ENCODE measurements around the gene FBXL19. TPM values are rescaled to one million over a fixed set of nuclear protein-coding genes. Genes with fewer than 3 reads are reported as not detected.

The FBXL19 gene
- polyA plus RNA-seq, 4 donors, result 8.7 to 26.3 (median 13.4) TPM

GRCh38 chr16:30893417-30893743, 30.0 kb upstream of the FBXL19 start:
- WGBS, 3 donors, result 0 to 1% (median 0%) methylated on average over 10 to 11 of the region's 11 CpGs
- Histone ChIP-seq H3K4me3 (ENCODE audit: low read depth in 1 of 3, low read length in 3 of 3) (peak overlapping the region; percentile 65 to 85 (median 84)), H3K4me1 (ENCODE audit: control insufficient read depth in 3 of 3, insufficient read depth in 2 of 3, low read depth in 1 of 3, low read length in 2 of 3) (peaks cover 1 to 39% (median 2%) of the 10 kb centered on the region in 3 donors), H3K27me3 (ENCODE audit: control insufficient read depth in 3 of 3, insufficient read depth in 3 of 3, low read length in 3 of 3) (no peaks in the 10 kb centered on the region), H3K27ac (ENCODE audit: low read depth in 1 of 3, low read length in 2 of 3) (peak overlapping the region; percentile 71 to 93 (median 78)), H3K9me3 (ENCODE audit: control insufficient read depth in 2 of 2, insufficient read depth in 1 of 2, low read depth in 1 of 2, low read length in 1 of 2) (no peaks in the 10 kb centered on the region), H3K36me3 (ENCODE audit: control insufficient read depth in 3 of 3, insufficient read depth in 2 of 3, low read depth in 1 of 3, low read length in 3 of 3) (peaks cover 0 to 36% (median 3%) of the 10 kb centered on the region in 3 donors)
- DNase-seq (no peak), FAIRE-seq (no peak)

DNA sequence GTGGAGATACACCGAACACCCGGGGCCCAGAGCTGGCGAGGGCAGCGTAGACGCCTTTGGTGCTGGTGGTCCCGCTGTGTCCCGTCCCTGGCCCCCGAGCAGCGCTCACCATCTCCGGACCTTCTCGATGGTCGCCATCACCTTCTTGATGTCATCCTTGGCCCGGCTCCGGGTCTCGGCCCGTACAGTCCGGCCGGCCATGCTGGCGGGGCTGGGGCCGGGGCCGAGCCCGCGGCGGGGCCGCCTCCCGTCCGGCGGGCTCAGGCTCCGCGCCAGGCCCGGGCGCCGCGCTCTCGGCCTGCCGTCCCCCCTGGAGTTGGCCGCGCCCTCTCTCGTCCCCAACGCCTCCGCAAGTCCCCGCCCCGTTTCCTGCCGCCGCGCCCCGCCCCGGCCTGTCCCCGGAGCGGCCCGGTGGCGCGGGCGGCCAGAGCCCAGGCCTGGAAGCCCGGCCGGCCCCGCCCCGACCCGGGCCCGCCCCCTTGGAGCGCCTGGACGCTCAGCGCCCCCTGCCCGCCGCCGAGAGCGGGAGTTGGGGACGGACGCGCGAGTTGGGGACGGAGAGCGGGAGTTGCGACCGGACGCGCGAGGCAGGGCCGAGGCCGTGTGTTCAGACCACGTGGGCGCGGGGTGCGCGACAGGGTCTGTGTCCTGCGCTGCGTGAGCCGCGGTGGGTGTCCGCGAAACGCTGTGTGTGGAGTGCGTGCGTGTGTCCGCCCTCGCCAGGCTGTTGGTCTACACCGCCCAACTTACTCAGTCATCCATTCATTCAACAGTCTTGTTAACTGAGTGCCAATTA, 29.4 kb upstream of the FBXL19 start, which contains the start of gene BCL7C:
Gene BCL7C, minus strand, starts transcription at position 334 of the 796 bp plus-strand sequence. Its CDS starts 133 bp downstream, at position 201.
- H3K9me3 ChIP-seq (ENCODE audit: control insufficient read depth in 2 of 2, insufficient read depth in 1 of 2, low read depth in 1 of 2, low read length in 1 of 2), result no peaks in the 10 kb centered on the region
- peak; percentile 93 to 96 for DNase-seq
- peaks cover 1 to 39% (median 2%) of the 10 kb centered on the region in 3 donors for H3K4me1 ChIP-seq (ENCODE audit: control insufficient read depth in 3 of 3, insufficient read depth in 2 of 3, low read depth in 1 of 3, low read length in 2 of 3)
- H3K4me3 ChIP-seq (ENCODE audit: low read depth in 1 of 3, low read length in 3 of 3), result peak within 1 kb of the TSS; percentile 65 to 85 (median 84)
- H3K27ac ChIP-seq (ENCODE audit: low read depth in 1 of 3, low read length in 2 of 3), result peak within 1 kb of the TSS; percentile 71 to 93 (median 86)
- H3K27me3 ChIP-seq (ENCODE audit: control insufficient read depth in 3 of 3, insufficient read depth in 3 of 3, low read length in 3 of 3), result no peaks in the 10 kb centered on the region
- peaks cover 0 to 31% (median under 1%) of the 10 kb centered on the region in 3 donors for H3K36me3 ChIP-seq (ENCODE audit: control insufficient read depth in 3 of 3, insufficient read depth in 2 of 3, low read depth in 1 of 3, low read length in 3 of 3)
- no peak for FAIRE-seq
- 1% methylated on average over 39 to 97 of the region's 97 CpGs for WGBS, 3 donors

DNA sequence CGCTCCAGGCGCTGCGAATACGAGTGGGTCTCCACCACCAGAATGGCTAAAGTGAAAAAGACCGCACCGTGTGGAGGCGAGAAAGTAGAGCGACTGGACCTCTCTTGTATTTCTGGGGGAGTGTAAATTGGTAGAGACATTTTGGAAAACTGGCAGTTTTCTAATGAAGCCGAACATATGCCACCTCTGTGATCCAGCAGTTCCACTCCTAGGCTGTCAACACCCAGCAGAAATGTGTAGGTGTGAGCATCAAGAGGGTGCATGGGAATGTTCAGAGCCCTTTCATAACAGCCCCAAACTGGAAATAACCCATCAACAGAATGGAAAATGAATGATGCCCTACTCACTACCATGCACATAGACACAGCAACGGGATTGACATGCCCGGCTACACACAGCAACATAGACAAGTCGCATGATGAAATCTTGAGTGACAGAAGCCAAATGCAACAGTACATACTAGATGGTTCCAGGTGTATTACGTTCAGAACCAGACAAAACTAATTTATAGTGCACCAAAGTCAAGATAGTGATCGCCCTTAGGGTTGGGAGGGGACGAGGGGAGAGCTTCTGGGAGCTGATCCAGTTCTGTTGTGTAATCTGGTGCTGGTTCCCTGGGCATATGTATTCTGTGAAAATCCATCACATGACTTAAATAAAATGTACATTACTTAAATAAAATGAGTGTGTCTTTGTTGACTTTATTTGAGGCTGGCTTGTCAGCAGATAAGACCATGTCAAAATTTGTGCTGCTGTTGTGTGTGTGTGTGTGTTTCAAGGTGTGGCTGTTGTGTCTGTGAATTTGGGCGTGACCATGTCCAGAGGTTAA, 28.6 kb upstream of the FBXL19 start:
- DNase-seq (no peak), FAIRE-seq (no peak)
- peak overlapping the region; percentile 67 to 93 (median 86) for H3K27ac ChIP-seq (ENCODE audit: low read depth in 1 of 3, low read length in 2 of 3)
- WGBS, 3 donors, result 27 to 47% (median 38%) methylated on average over 16 of the region's 16 CpGs
- no peaks in the 10 kb centered on the region for H3K9me3 ChIP-seq (ENCODE audit: control insufficient read depth in 2 of 2, insufficient read depth in 1 of 2, low read depth in 1 of 2, low read length in 1 of 2)
- H3K27me3 ChIP-seq (ENCODE audit: control insufficient read depth in 3 of 3, insufficient read depth in 3 of 3, low read length in 3 of 3), result no peaks in the 10 kb centered on the region
- peaks cover 0 to 23% (median 0%) of the 10 kb centered on the region in 3 donors for H3K36me3 ChIP-seq (ENCODE audit: control insufficient read depth in 3 of 3, insufficient read depth in 2 of 3, low read depth in 1 of 3, low read length in 3 of 3)
- peaks cover 1 to 39% (median 2%) of the 10 kb centered on the region in 3 donors for H3K4me1 ChIP-seq (ENCODE audit: control insufficient read depth in 3 of 3, insufficient read depth in 2 of 3, low read depth in 1 of 3, low read length in 2 of 3)
- H3K4me3 ChIP-seq (ENCODE audit: low read depth in 1 of 3, low read length in 3 of 3), result peak overlapping the region in 2 of 3 donors; percentile 53 to 84

DNA sequence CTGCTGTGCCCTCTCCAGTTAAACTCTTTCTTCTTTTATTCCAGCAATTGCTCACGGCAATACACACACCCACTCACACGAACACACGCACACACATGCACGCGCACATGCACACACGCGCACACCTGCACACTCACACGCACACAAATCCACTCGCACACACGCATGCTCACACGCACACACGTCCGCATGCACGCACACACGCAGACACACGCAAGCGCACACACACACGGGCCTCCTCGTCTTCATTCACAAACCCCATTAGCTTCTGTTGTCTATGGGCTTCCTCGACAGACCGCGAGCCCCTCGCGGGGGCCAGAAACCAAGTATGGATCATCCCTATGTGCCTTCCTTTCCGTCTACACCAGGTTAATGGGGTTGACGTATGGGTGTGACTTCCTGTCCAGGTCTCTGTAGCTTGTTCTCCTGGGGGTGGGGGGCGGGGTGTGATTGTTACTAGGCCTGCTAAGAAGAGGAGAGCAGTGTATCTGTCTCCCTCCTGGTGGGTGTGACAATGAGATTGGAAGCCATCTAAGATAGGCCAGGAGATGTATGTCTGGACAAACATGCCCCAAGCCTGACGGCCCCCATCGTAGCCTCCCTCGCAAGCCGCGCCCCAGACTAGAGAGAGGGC, 27.6 kb upstream of the FBXL19 start:
- WGBS, 3 donors, result 72 to 84% (median 82%) methylated on average over 31 to 32 of the region's 32 CpGs

GRCh38 chr16:30896261-30896888, 27.0 kb upstream of the FBXL19 start, which contains the start of gene CTF1:
Gene CTF1 (plus strand): TSS chr16:30896614. CDS start chr16:30896644, 30 bp downstream.
- H3K27me3 ChIP-seq (ENCODE audit: control insufficient read depth in 3 of 3, insufficient read depth in 3 of 3, low read length in 3 of 3), result no peaks in the 10 kb centered on the region
- H3K4me3 ChIP-seq (ENCODE audit: low read depth in 1 of 3, low read length in 3 of 3), result peak within 1 kb of the TSS; percentile 33 to 72 (median 40)
- WGBS, 3 donors, result 17 to 39% (median 23%) methylated on average over 27 to 31 of the region's 31 CpGs
- no peak for FAIRE-seq
- peak in 1 of 2 donors; percentile 79 for DNase-seq
- H3K9me3 ChIP-seq (ENCODE audit: control insufficient read depth in 2 of 2, insufficient read depth in 1 of 2, low read depth in 1 of 2, low read length in 1 of 2), result no peaks in the 10 kb centered on the region
- peaks cover 0 to 18% (median 0%) of the 10 kb centered on the region in 3 donors for H3K36me3 ChIP-seq (ENCODE audit: control insufficient read depth in 3 of 3, insufficient read depth in 2 of 3, low read depth in 1 of 3, low read length in 3 of 3)
- H3K4me1 ChIP-seq (ENCODE audit: control insufficient read depth in 3 of 3, insufficient read depth in 2 of 3, low read depth in 1 of 3, low read length in 2 of 3), result peaks cover 2 to 42% (median 4%) of the 10 kb centered on the region in 3 donors
- H3K27ac ChIP-seq (ENCODE audit: low read depth in 1 of 3, low read length in 2 of 3), result peak within 1 kb of the TSS; percentile 71 to 98 (median 77)

More for the DNA sequence above, 27.6 kb upstream of the FBXL19 start:
- Histone ChIP-seq H3K27me3 (ENCODE audit: control insufficient read depth in 3 of 3, insufficient read depth in 3 of 3, low read length in 3 of 3) (no peaks in the 10 kb centered on the region), H3K27ac (ENCODE audit: low read depth in 1 of 3, low read length in 2 of 3) (peak overlapping the region; percentile 71 to 98 (median 77)), H3K4me1 (ENCODE audit: control insufficient read depth in 3 of 3, insufficient read depth in 2 of 3, low read depth in 1 of 3, low read length in 2 of 3) (peaks cover 1 to 39% (median 2%) of the 10 kb centered on the region in 3 donors), H3K36me3 (ENCODE audit: control insufficient read depth in 3 of 3, insufficient read depth in 2 of 3, low read depth in 1 of 3, low read length in 3 of 3) (peaks cover 0 to 20% (median 0%) of the 10 kb centered on the region in 3 donors), H3K9me3 (ENCODE audit: control insufficient read depth in 2 of 2, insufficient read depth in 1 of 2, low read depth in 1 of 2, low read length in 1 of 2) (no peaks in the 10 kb centered on the region), H3K4me3 (ENCODE audit: low read depth in 1 of 3, low read length in 3 of 3) (peak overlapping the region in 1 of 3 donors; percentile 72)
- DNase-seq, result peak in 1 of 2 donors; percentile 74
- no peak for FAIRE-seq

DNA sequence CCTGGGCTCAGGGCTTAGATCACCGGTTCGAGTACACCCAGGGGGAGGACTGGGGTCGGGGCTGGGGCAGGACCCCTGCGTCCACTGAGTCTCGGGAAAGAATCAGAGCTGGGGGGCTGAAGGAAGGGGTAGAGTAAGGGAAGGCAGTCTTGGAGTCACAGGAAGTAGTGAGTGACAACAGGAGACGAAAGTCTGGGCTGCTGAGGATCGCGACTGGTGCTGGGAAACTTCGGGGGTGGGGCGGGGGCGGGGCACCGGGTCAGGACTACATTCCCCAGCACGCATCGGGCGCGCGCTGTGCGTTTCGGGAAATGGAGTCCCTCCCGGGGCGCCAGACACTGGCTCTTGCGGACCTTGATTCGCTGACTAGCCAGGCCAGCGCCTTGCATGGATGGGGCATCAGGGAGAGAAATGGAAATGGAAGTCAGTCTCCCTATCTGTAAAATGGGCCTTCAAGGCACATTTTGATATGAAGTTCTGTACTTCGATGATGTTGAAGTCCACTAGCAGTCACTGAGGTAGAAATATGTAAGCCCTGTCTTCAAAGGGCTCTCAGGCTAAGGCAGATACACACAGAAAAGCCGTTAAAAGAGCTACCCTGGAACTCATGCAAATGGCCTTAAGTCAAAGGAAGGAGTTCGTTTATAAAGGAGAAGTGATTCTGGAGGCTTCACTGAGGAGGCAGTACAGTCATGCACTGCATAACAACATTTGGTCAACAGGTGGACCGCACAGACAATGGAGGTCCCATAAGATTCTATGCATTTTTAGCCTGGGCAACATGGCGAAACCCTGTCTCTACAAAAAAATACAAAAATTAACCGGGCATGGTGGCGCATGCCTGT, 26.3 kb upstream of the FBXL19 start:
- FAIRE-seq (no peak), DNase-seq (peak; percentile 95)
- Histone ChIP-seq H3K4me1 (ENCODE audit: control insufficient read depth in 3 of 3, insufficient read depth in 2 of 3, low read depth in 1 of 3, low read length in 2 of 3) (peaks cover 4 to 45% (median 5%) of the 10 kb centered on the region in 3 donors), H3K36me3 (ENCODE audit: control insufficient read depth in 3 of 3, insufficient read depth in 2 of 3, low read depth in 1 of 3, low read length in 3 of 3) (peaks cover 0 to 12% (median 0%) of the 10 kb centered on the region in 3 donors), H3K27ac (ENCODE audit: low read depth in 1 of 3, low read length in 2 of 3) (peak overlapping the region; percentile 71 to 98 (median 77)), H3K4me3 (ENCODE audit: low read depth in 1 of 3, low read length in 3 of 3) (peak overlapping the region in 2 of 3 donors; percentile 40 to 72), H3K27me3 (ENCODE audit: control insufficient read depth in 3 of 3, insufficient read depth in 3 of 3, low read length in 3 of 3) (no peaks in the 10 kb centered on the region), H3K9me3 (ENCODE audit: control insufficient read depth in 2 of 2, insufficient read depth in 1 of 2, low read depth in 1 of 2, low read length in 1 of 2) (no peaks in the 10 kb centered on the region)
- 16 to 19% (median 17%) methylated on average over 27 to 31 of the region's 31 CpGs for WGBS, 3 donors

DNA sequence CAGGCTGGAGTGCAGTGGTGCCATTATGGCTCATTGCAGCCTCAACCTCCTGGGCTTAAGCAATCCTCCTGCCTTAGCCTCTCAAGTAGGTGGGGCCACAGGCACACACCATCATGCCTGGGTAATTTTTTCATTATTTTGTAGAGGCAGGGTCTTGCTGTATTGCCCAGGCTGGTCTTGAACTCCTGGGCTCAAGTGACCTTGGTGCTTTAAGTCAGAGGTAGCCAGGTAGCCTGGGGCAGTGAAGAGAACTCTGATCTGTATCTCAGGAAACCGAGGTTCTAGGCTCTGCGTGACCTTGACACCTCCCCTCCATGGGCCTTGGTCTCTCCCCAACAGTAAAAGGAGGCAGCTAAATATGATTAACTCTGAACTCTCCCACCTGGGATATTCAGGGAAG, 23.6 kb upstream of the FBXL19 start:
- H3K4me1 ChIP-seq (ENCODE audit: control insufficient read depth in 3 of 3, insufficient read depth in 2 of 3, low read depth in 1 of 3, low read length in 2 of 3), result peaks cover 2 to 36% (median 9%) of the 10 kb centered on the region in 3 donors
- no peak overlapping the region for H3K4me3 ChIP-seq (ENCODE audit: low read depth in 1 of 3, low read length in 3 of 3)
- peaks cover 0 to 3% (median 0%) of the 10 kb centered on the region in 3 donors for H3K36me3 ChIP-seq (ENCODE audit: control insufficient read depth in 3 of 3, insufficient read depth in 2 of 3, low read depth in 1 of 3, low read length in 3 of 3)
- no peaks in the 10 kb centered on the region for H3K9me3 ChIP-seq (ENCODE audit: control insufficient read depth in 2 of 2, insufficient read depth in 1 of 2, low read depth in 1 of 2, low read length in 1 of 2)
- H3K27me3 ChIP-seq (ENCODE audit: control insufficient read depth in 3 of 3, insufficient read depth in 3 of 3, low read length in 3 of 3), result no peaks in the 10 kb centered on the region
- DNase-seq (no peak), FAIRE-seq (no peak)
- no peak overlapping the region for H3K27ac ChIP-seq (ENCODE audit: low read depth in 1 of 3, low read length in 2 of 3)
- WGBS, 3 donors, result 54 to 71% (median 57%) methylated on average over 2 of the region's 2 CpGs

Data from small intestine (tissue), 7 donors.